ENCODE data around the gene SOX11.

The SOX11 gene

DNA sequence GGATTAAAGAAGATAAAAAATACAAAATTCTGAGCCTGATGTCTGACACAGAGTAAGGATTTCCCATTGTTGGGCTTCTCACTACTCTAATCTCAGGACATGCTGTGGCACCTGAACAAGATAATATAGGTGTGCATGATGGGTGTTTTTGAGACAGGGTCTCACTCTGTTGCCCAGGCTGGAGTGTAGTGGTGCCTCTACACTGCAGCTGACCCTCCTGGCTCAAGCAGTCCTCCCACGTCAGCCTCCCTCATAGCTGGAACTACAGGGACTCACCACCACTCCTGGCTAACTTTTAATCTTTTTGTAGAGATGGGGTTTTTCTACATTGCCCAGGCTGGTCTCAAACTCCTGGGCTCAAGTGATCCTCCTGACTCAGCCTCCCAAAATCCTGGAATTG is 32.9 kb downstream of the SOX11 start:
- DNase-seq, result no peak

- no peak for DNase-seq
These were observed 33.7 kb downstream of the SOX11 start for GRCh38 chr2:5725794-5726463.

GRCh38 chr2:5727235-5727634 is 35.1 kb downstream of the SOX11 start:
- no peak for DNase-seq

DNA sequence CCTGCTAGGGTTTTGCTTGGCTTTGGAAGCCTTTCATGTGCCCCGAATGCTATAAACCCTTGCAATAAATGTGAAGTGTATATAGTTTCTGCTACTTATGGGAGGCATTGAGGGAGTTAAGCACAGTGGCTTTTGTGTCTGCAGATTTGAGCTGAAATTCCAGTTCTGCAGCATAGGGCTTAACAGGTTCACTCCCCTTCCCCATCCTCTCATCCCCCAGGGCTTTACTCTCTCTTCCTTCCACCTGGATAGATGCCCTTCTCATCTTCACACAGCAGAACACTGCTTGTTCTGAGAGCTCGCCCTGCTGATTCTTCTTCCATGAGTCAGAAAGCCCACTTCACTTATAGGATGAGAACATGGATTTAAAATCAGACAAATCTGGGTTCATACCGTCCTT is 37.2 kb downstream of the SOX11 start:
- no peak for DNase-seq

DNA sequence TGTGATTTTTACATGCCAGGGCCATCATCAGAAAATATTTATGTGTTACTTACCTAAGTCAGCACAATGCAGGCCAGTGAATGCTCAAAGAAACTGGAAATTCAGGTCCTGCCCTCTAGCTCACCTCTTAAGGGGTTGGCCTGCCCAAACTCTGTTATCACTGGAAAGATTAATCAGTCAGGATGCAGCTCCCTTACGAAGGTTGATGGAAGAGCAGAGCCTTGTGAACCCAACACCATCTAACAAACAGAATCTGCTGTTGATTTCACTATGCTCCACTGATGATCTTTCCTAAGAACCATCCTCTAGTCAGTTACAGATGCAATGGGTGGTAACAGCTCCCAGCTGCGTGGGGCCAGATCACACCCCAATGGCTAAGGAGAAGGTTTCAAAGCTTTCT is 38.2 kb downstream of the SOX11 start:
- DNase-seq, result peak; percentile 21

GRCh38 chr2:5734859-5735520 is 42.8 kb downstream of the SOX11 start:
- no peak for DNase-seq

- no peak for DNase-seq
These were observed 43.3 kb downstream of the SOX11 start for GRCh38 chr2:5735521-5735861.

- no peak for DNase-seq
These were observed 43.9 kb downstream of the SOX11 start for GRCh38 chr2:5736050-5736449.

DNA sequence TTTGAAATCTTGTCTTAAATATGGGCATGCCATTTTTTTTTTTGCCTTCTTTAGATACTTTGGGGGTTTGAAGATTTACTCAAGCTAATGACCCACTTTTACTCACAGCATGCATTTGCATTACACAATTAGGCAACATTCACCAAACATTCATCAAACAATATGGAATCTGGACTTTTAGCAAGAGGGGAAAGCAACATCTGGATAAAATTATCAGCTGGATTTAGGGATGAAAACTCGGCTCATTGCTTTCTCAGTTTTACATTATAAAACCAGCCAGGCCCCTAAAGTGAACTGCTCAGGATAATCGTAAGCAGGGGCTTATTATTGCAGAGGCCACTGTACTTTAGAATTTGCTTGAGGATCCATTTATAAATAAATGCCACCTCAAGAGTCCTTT is 44.7 kb downstream of the SOX11 start:
- no peak for DNase-seq

DNA sequence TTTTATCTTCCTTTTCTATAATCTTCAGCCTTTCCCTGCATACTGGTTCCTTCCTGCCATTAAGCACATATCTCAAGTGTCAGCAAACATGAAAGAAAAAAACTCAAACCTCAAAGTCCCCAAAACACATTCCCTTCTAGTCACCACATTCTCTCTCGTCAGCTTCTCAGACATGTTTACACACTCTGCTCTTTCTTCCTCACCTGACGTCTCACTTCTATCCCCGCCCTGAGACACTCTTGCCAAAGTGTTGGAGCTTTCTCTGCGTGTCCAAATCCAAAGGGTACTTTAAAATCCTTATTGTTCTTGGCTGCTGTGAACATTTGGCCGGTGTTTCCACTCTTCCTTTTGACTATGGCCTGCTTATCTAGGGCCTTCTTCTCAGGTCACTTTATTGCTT is 47.9 kb downstream of the SOX11 start:
- DNase-seq, result no peak

DNA sequence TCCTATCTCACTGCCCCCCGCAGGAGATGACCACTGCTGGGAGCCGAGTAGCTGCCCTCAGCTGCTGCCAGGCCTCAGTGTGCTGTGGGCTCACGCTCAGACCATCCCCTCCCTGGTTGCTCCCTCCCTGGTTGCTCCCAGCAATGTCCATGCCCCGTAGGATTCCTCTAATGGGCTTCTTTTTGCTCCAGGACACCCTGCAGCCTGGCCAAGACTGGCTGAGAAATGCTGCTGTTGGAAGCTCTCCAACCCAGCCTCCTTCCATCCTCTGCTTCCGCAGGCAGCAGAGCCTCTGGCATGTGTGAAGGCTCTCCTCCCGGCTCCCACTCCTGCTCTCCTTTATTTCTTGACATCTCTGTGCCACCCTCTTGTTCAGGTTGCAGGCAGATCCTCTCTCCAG is 48.6 kb downstream of the SOX11 start:
- no peak for DNase-seq

DNA sequence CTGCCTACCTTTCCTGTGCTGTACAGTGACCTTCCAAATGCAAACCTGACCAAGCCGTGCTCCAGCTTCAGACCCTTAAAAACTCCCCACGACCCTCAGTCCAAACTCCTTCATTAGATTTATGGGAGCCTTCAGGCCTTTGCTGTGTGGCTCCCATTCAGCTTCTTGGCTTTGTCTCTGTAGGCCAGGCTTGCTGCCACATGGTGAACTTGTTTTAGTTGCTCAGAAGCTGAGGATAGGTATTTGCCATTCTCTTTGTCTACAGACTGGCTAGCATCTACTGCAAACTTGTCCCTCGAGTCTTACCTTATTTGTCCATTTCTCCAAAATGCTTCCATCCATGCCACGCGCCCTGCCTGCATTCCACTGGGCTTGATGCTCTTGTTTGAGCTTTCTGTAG is 49.1 kb downstream of the SOX11 start:
- DNase-seq, result no peak

DNA sequence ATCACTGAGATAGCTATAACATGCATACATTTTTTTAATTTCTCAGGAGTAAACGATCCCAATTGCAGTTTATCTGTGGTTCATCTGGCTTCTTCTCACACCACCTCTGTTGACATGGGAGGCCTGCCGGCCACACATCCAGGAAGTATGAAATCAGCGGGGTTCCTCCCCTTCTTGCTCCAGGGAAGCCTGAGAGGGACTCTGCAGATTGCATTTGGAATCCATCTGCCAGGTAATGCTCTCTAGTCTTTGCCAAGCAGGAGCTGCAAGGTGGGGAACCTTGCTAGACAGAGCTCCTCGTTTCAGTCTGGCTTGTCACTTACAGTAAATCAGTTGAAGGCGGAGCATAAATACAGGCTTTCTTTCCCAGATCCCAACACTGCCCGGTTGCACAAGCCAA is 49.9 kb downstream of the SOX11 start:
- DNase-seq, result peak; percentile 25

- no peak for DNase-seq
These were observed 56.2 kb downstream of the SOX11 start for GRCh38 chr2:5748391-5748790.

- DNase-seq, result no peak
These were observed 56.8 kb downstream of the SOX11 start for GRCh38 chr2:5748946-5749345.

GRCh38 chr2:5749347-5749746 is 57.2 kb downstream of the SOX11 start:
- DNase-seq, result no peak
